SK-N-SH treated with all-trans-retinoic acid at 6 μM for 48 hours (cell line): ENCODE measurements around the gene SIGLEC6.

Experiments
- ATAC-seq: fragments of 200-7000 bp; cut with Tn5 transposase; 3 replicates; pipeline ENCODE4 v1.9.1; 2020; ENCODE audit warnings: mild to moderate bottlenecking, moderate library complexity
- ARNTL ChIP-seq: fragments of 450-650 bp; formaldehyde crosslinking; IDR thresholded peaks from 2 replicates; pipeline ENCODE4 v1.5.0; 2020; ENCODE audit warnings: low read depth, mild to moderate bottlenecking, moderate library complexity, borderline replicate concordance
- BACH2 ChIP-seq: fragments of 250-450 bp; sonication (Bioruptor Pico); IDR thresholded peaks from 2 replicates; pipeline ENCODE4 v1.9.0; 2021; ENCODE audit warnings: mild to moderate bottlenecking, borderline replicate concordance
- CSDC2 ChIP-seq: fragments of 250-450 bp; sonication (Bioruptor Pico); IDR thresholded peaks from 2 replicates; pipeline ENCODE4 v1.5.0; 2020; ENCODE audit warnings: mild to moderate bottlenecking, moderate library complexity
- CSRNP3 ChIP-seq: fragments of 250-450 bp; sonication (Bioruptor Pico); IDR thresholded peaks from 2 replicates; pipeline ENCODE4 v1.5.1; 2021; ENCODE audit warnings: mild to moderate bottlenecking, moderate library complexity
- ESRRG ChIP-seq: fragments of 250-450 bp; sonication (Bioruptor Pico); IDR thresholded peaks from 2 replicates; pipeline ENCODE4 v1.6.1; 2021; ENCODE audit warnings: mild to moderate bottlenecking
- GLIS3 ChIP-seq: fragments of 250-450 bp; sonication (Bioruptor Pico); IDR thresholded peaks from 2 replicates; pipeline ENCODE4 v1.5.0; 2020; ENCODE audit warnings: mild to moderate bottlenecking, moderate library complexity
- ISL1 ChIP-seq: fragments of 250-450 bp; sonication (Bioruptor Pico); IDR thresholded peaks from 2 replicates; pipeline ENCODE4 v2.1.2; 2022; ENCODE audit warnings: mild to moderate bottlenecking, moderate library complexity
- OSR1 ChIP-seq: fragments of 250-450 bp; sonication (Bioruptor Pico); IDR thresholded peaks from 2 replicates; pipeline ENCODE4 v1.8.0; 2022; ENCODE audit warnings: moderate library complexity, mild to moderate bottlenecking, inconsistent platforms
- PATZ1 ChIP-seq: fragments of 250-450 bp; sonication (Bioruptor Pico); IDR thresholded peaks from 2 replicates; pipeline ENCODE4 v1.8.0; 2020; ENCODE audit warnings: mild to moderate bottlenecking, moderate library complexity, borderline replicate concordance
- POU6F1 ChIP-seq: fragments of 250-450 bp; sonication (Bioruptor Pico); IDR thresholded peaks from 2 replicates; pipeline ENCODE4 v1.8.0; 2021; ENCODE audit warnings: low read depth, mild to moderate bottlenecking, moderate library complexity, borderline replicate concordance
- PPARA ChIP-seq: fragments of 250-450 bp; sonication (Bioruptor Pico); IDR thresholded peaks from 2 replicates; pipeline ENCODE4 v1.5.0; 2020; ENCODE audit warnings: mild to moderate bottlenecking, borderline replicate concordance
- RARB ChIP-seq: fragments of 250-450 bp; sonication (Bioruptor Pico); IDR thresholded peaks from 2 replicates; pipeline ENCODE4 v1.8.0; 2021; ENCODE audit warnings: mild to moderate bottlenecking, moderate library complexity
- SNAI2 ChIP-seq: fragments of 250-450 bp; sonication (Bioruptor Pico); IDR thresholded peaks from 2 replicates; pipeline ENCODE4 v1.5.0; 2020; ENCODE audit warnings: mild to moderate bottlenecking, moderate library complexity
- TCF4 ChIP-seq: fragments of 250-450 bp; sonication (Bioruptor Pico); IDR thresholded peaks from 2 replicates; pipeline ENCODE4 v1.8.0; 2021; ENCODE audit warnings: mild to moderate bottlenecking, moderate library complexity, borderline replicate concordance
- TOX ChIP-seq: fragments of 250-450 bp; sonication (Bioruptor Pico); IDR thresholded peaks from 2 replicates; pipeline ENCODE4 v1.8.0; 2021; ENCODE audit warnings: mild to moderate bottlenecking, moderate library complexity, borderline replicate concordance
- TSHZ2 ChIP-seq: fragments of 250-450 bp; sonication (Bioruptor Pico); IDR thresholded peaks from 2 replicates; pipeline ENCODE4 v1.5.0; 2020; ENCODE audit warnings: mild to moderate bottlenecking, moderate library complexity
- ZFP3 ChIP-seq: fragments of 250-450 bp; sonication (Bioruptor Pico); IDR thresholded peaks from 2 replicates; pipeline ENCODE4 v1.5.0; 2020; ENCODE audit warnings: mild to moderate bottlenecking, moderate library complexity
- ZNF565 ChIP-seq: fragments of 450-650 bp; formaldehyde crosslinking; conservative IDR thresholded peaks from 2 replicates; pipeline ENCODE4 v1.5.0; 2020; ENCODE audit warnings: low read depth, mild to moderate bottlenecking, moderate library complexity
- ZNF8 ChIP-seq: fragments of 450-650 bp; formaldehyde crosslinking; IDR thresholded peaks from 2 replicates; pipeline ENCODE4 v1.5.0; 2020; ENCODE audit warnings: mild to moderate bottlenecking, moderate library complexity

SIGLEC6 gene

GRCh38 chr19:51572410-51572809, 40.9 kb upstream of the SIGLEC6 start:
- TF ChIP-seq BACH2 (CRISPR knock-in tag) (no peak), OSR1 (no peak), PPARA (no peak), POU6F1 (CRISPR knock-in tag) (no peak), PATZ1 (no peak), ESRRG (CRISPR knock-in tag) (no peak), ZNF565 (CRISPR knock-in tag) (no peak), ISL1 (no peak), ZFP3 (no peak), CSRNP3 (no peak), ARNTL (CRISPR knock-in tag) (no peak), TCF4 (CRISPR knock-in tag) (no peak), ZNF8 (CRISPR knock-in tag) (no peak), CSDC2 (no peak)
- ATAC-seq: no peak

GRCh38 chr19:51571599-51571998, 40.1 kb upstream of the SIGLEC6 start:
- no peak for TF ChIP-seq ZFP3
- TF ChIP-seq TOX: no peak
- TF ChIP-seq ZNF565 (CRISPR knock-in tag): no peak
- peak; percentile 37 for ATAC-seq

- TF ChIP-seq TOX: no peak
- no peak for TF ChIP-seq ZFP3
- no peak for TF ChIP-seq ARNTL (CRISPR knock-in tag)
- TF ChIP-seq POU6F1 (CRISPR knock-in tag): no peak
- TF ChIP-seq TSHZ2 (CRISPR knock-in tag): peak; percentile 86
- 0 out of 2 replicates have a peak, but pooled peaks have one; percentile 35 for TF ChIP-seq ZNF8 (CRISPR knock-in tag)
- peak; percentile 82; the same call in 1 of the 2 replicates for TF ChIP-seq SNAI2 (CRISPR knock-in tag)
- TF ChIP-seq TCF4 (CRISPR knock-in tag): no peak
- no peak for TF ChIP-seq GLIS3 (CRISPR knock-in tag)
- peak; percentile 32; the same call in 1 of the 2 replicates for TF ChIP-seq ISL1
- no peak for TF ChIP-seq ZNF565 (CRISPR knock-in tag)
- no peak for TF ChIP-seq CSRNP3
- no peak for TF ChIP-seq RARB (CRISPR knock-in tag)
- TF ChIP-seq, all 23 proteins: peak for 4
- peak; percentile 99 for ATAC-seq
Measured at GRCh38 chr19:51570962-51571575, 39.6 kb upstream of the SIGLEC6 start, which contains the start of gene ZNF175. ZNF175 (plus strand) TSS chr19:51571283; CDS start chr19:51573330, 2,047 bp downstream.
